B cell (primary cell): Measurements from ENCODE around the gene ESRP2.

Source experiments
- CTCF ChIP-seq: fragments of 200-600 bp; IDR thresholded peaks from one replicate; pipeline ENCODE4 v1.8.0; 2022; ENCODE audit warnings: antibody characterized with exemption, mild to moderate bottlenecking
- EZH2 ChIP-seq: IDR thresholded peaks from 2 replicates; pipeline ENCODE4 v1.6.1; 2012; ENCODE audit warnings: borderline replicate concordance, low read depth, mild to moderate bottlenecking, moderate library complexity, low read length; ENCODE audit not compliant: insufficient read depth, poor library complexity, severe bottlenecking

DNA sequence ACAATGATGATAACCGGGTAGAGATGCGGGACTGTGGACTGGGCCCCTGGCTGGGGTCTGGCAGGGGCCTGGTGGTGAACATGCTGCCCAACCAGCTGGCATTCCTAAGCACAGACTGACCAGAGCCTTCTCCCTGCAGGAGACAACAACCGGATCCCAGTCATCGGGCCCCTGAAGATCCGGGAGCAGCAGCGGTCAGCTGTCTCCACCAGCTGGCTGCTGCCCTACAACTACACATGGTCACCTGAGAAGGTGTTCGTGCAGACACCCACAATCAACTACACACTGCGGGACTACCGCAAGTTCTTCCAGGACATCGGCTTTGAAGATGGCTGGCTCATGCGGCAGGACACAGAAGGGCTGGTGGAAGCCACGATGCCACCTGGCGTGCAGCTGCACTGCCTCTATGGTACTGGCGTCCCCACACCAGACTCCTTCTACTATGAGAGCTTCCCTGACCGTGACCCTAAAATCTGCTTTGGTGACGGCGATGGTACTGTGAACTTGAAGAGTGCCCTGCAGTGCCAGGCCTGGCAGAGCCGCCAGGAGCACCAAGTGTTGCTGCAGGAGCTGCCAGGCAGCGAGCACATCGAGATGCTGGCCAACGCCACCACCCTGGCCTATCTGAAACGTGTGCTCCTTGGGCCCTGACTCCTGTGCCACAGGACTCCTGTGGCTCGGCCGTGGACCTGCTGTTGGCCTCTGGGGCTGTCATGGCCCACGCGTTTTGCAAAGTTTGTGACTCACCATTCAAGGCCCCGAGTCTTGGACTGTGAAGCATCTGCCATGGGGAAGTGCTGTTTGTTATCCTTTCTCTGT, 23.3 kb upstream of the ESRP2 start:
- TF ChIP-seq CTCF: no peak
- TF ChIP-seq EZH2: no peak
